Suppressor macrophage treated with lipopolysaccharide for 4 hours (primary cell): ENCODE measurements around the gene ZNF37A.
"Not testable (repeated sequence)": the region's sequence is repeated elsewhere in the genome, so short reads cannot be mapped to it uniquely, and the experiment has no call there.

ENCODE experiments used
- DNase-seq: peaks from one replicate; pipeline ENCODE4 v3.0.0-alpha.2; 2020

ZNF37A gene

GRCh38 chr10:38150891-38151463, 56.8 kb downstream of the ZNF37A start:
- DNase-seq = not testable (repeated sequence)

- DNase-seq = no peak
Observed at GRCh38 chr10:38156416-38157269, 62.5 kb downstream of the ZNF37A start.

GRCh38 chr10:38157270-38157685, 63.1 kb downstream of the ZNF37A start:
- no peak for DNase-seq

- no peak for DNase-seq
Observed at GRCh38 chr10:38159004-38159403, 64.9 kb downstream of the ZNF37A start.

GRCh38 chr10:38163617-38164016, 69.5 kb downstream of the ZNF37A start:
- DNase-seq = no peak

GRCh38 chr10:38174336-38174735, 80.2 kb downstream of the ZNF37A start:
- DNase-seq = no peak

- DNase-seq = no peak
Observed at GRCh38 chr10:38184477-38184876, 90.3 kb downstream of the ZNF37A start.
